Lung (tissue), 12 donors: Measurements from ENCODE around the gene JPH3. TPM values are rescaled to one million over a fixed set of nuclear protein-coding genes. Genes with fewer than 3 reads are reported as not detected.

Source experiments
- ATAC-seq: fragments of 200-7000 bp; cut with Tn5 transposase; one replicate; pipeline ENCODE4 v1.9.1; 2020; ENCODE audit warnings: moderate number of reproducible peaks; ENCODE audit not compliant: insufficient read depth, low FRiP score
- DNase-seq, 3 donors: peaks; one replicate each; pipeline ENCODE4 v3.0.0-alpha.2; 2013 to 2017
- H3K27ac ChIP-seq, 2 donors: one replicate each; pipeline ENCODE4 v1.5.1; 2013; ENCODE audit warnings: mild to moderate bottlenecking in 2 of 2, moderate library complexity in 2 of 2, control low read depth in 1 of 2, inconsistent platforms in 1 of 2, low read depth in 1 of 2, low read length in 1 of 2
- H3K27me3 ChIP-seq, 3 donors: one replicate each; pipeline ENCODE4 v1.5.1; 2013; ENCODE audit warnings: low read length in 2 of 3; ENCODE audit not compliant: control insufficient read depth in 3 of 3, insufficient read depth in 3 of 3
- H3K36me3 ChIP-seq, 4 donors: one replicate each; pipeline ENCODE4 v1.5.1; 2013; ENCODE audit warnings: low read length in 4 of 4, mild to moderate bottlenecking in 1 of 4, moderate library complexity in 1 of 4; ENCODE audit not compliant: control insufficient read depth in 4 of 4, insufficient read depth in 4 of 4
- H3K4me1 ChIP-seq, 5 donors: one replicate each; pipeline ENCODE4 v1.5.1; 2013; ENCODE audit warnings: low read length in 5 of 5, mild to moderate bottlenecking in 2 of 5, moderate library complexity in 1 of 5; ENCODE audit not compliant: control insufficient read depth in 5 of 5, insufficient read depth in 5 of 5
- H3K4me3 ChIP-seq: one replicate; pipeline ENCODE4 v1.5.1; 2013; ENCODE audit warnings: mild to moderate bottlenecking, control low read depth, moderate library complexity
- H3K9ac ChIP-seq, 2 donors: one replicate each; pipeline ENCODE4 v1.5.1; 2013; ENCODE audit warnings: low read length in 2 of 2, control low read depth in 1 of 2; ENCODE audit not compliant: insufficient read depth in 1 of 2
- H3K9me3 ChIP-seq, 4 donors: one replicate each; pipeline ENCODE4 v1.5.1; 2013; ENCODE audit warnings: low read length in 3 of 4, mild to moderate bottlenecking in 1 of 4, moderate library complexity in 1 of 4; ENCODE audit not compliant: control insufficient read depth in 4 of 4, insufficient read depth in 3 of 4
- CTCF ChIP-seq: IDR thresholded peaks from 2 replicates; pipeline ENCODE4 v1.5.1; 2012; ENCODE audit warnings: mild to moderate bottlenecking; ENCODE audit errors: control extremely low read depth, extremely low read depth
- WGBS, 2 donors: extraction: QIAGEN DNeasy Blood & Tissue Kit; methylation state at CpG; one replicate each; pipeline ENCODE4 v1.1.7; 2013; 5-methylcytosine and 5-hydroxymethylcytosine counted together
- polyA plus RNA-seq, 2 donors: library from polyadenylated mRNA; stranded (reverse); fragments of 200-250 nt; gene quantifications; one replicate each; pipeline ENCODE4 v1.2.1, GENCODE V29; 2013
- total RNA-seq, 2 donors: library from RNA; depleted of rRNA in 1 of 2; stranded (reverse); fragments of >200 nt in 1 of 2; gene quantifications; one replicate each; pipeline ENCODE4 v1.2.1, GENCODE V29; 2014 to 2021
- donor health status: control.
- donor health status: control.
- donor health status: Bipolar disorder and iron deficiency.
- donor health status: healthy.
- donor health status: DM: yes; HTN: yes; CAD: no.

Gene JPH3
- total and polyA plus RNA-seq, 4 donors, result 0.04 to 0.68 (median 0.13) TPM

- Histone ChIP-seq H3K9ac (no peak overlapping the region), H3K4me3 (no peak overlapping the region), H3K9me3 (peaks cover 0 to 4% (median 0%) of the 10 kb centered on the region in 4 donors), H3K36me3 (no peaks in the 10 kb centered on the region), H3K4me1 (peaks cover 0 to 7% (median 0%) of the 10 kb centered on the region in 5 donors), H3K27me3 (peaks cover 17 to 34% (median 18%) of the 10 kb centered on the region in 3 donors), H3K27ac (no peak overlapping the region)
- ATAC-seq (no peak), DNase-seq (no peak)
- WGBS, 2 donors, result 86 to 92% methylated on average over 19 of the region's 19 CpGs
- TF ChIP-seq CTCF, result no peak
These were observed 4.9 kb downstream of the JPH3 start for GRCh38 chr16:87607223-87607622.

GRCh38 chr16:87607871-87608270, 5.6 kb downstream of the JPH3 start:
- no peak for TF ChIP-seq CTCF
- peaks cover 14 to 34% (median 18%) of the 10 kb centered on the region in 3 donors for H3K27me3 ChIP-seq
- H3K4me1 ChIP-seq, result peaks cover 0 to 6% (median 0%) of the 10 kb centered on the region in 5 donors
- H3K27ac ChIP-seq, result no peak overlapping the region
- no peak overlapping the region for H3K4me3 ChIP-seq
- peaks cover 0 to 4% (median 0%) of the 10 kb centered on the region in 4 donors for H3K9me3 ChIP-seq
- DNase-seq, result no peak
- no peak for ATAC-seq
- 77 to 84% methylated on average over 13 of the region's 13 CpGs for WGBS, 2 donors
- H3K9ac ChIP-seq, result no peak overlapping the region
- no peaks in the 10 kb centered on the region for H3K36me3 ChIP-seq

- no peaks in the 10 kb centered on the region for H3K4me1 ChIP-seq
- H3K36me3 ChIP-seq, result no peaks in the 10 kb centered on the region
- no peak for ATAC-seq
- peaks cover 8 to 28% (median 13%) of the 10 kb centered on the region in 3 donors for H3K27me3 ChIP-seq
- peak; percentile 71 to 80 (median 80) for DNase-seq
- H3K9ac ChIP-seq, result no peak overlapping the region
- 45 to 50% methylated on average over 19 to 20 of the region's 20 CpGs for WGBS, 2 donors
- no peak overlapping the region for H3K27ac ChIP-seq
- H3K4me3 ChIP-seq, result no peak overlapping the region
- peaks cover 0 to 4% (median 0%) of the 10 kb centered on the region in 4 donors for H3K9me3 ChIP-seq
- no peak for TF ChIP-seq CTCF
These were observed 6.2 kb downstream of the JPH3 start for GRCh38 chr16:87608400-87608985.
